GM15510 (cell line): ENCODE results near the gene PPM1J.

ENCODE experiments used
- POLR2A ChIP-seq: IDR thresholded peaks from 3 replicates; pipeline ENCODE4 v1.6.1; 2011; ENCODE audit warnings: borderline replicate concordance; ENCODE audit not compliant: insufficient read length; ENCODE audit errors: extremely low read depth

The PPM1J gene

DNA sequence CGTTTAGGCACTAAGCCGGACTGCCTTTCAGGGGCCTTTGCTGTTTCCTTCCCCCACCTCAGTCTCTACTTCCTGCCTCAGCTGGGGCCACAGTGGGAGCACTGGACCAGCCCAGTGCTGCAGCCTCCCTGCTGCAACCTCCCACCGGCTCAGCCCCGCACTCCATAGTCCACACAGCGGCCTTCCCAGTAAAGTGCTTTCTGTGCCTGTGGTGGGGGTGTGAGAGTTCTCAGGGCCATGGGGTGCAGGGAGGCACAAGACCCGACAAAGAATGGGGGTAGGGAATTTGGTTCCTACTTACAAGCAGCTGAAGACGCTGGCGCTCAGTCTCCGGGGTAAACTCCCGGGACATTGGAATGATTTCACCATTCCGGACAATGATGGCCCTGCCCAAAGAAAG is 3.5 kb downstream of the PPM1J start:
- TF ChIP-seq POLR2A = no peak

DNA sequence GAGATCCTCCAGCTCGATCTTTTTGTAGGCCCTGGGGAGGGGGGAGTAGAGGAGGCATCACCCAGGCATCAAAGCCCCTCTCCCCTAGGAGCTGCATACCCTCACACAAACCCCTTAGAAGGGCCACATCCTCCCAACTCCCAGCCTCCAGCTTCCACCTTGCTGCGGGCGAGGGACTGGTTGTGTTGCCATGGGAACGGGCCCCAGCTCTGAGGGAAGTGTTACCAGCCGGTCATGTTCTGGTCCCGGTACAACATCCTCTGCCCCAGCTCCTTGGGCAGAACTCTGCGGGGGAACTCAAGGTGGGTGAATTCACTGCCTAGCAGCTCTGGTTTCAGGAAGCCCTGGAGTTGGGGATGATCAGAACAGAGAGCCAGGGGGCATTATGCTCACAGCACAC is 4.1 kb downstream of the PPM1J start:
- no peak for TF ChIP-seq POLR2A

DNA sequence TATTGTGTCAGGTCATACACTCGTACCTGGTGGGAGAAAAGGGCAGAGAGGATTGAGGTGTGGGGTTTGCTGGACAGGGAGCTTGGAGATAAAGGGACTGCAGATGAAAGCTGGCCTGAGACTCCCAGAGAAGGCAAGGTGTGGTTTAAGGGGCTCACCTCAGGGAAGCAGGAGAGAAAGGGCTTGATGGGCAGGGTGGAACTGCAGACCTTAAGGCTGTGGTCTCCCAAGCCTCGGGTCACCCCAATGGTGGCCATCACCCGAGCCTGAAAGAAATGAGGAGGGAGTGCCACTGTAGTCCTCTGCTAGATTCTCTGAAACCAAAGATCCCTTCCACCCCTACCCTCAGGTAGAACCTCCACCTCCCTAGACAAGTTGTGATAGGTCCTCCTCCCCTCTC is 4.5 kb downstream of the PPM1J start:
- no peak for TF ChIP-seq POLR2A

DNA sequence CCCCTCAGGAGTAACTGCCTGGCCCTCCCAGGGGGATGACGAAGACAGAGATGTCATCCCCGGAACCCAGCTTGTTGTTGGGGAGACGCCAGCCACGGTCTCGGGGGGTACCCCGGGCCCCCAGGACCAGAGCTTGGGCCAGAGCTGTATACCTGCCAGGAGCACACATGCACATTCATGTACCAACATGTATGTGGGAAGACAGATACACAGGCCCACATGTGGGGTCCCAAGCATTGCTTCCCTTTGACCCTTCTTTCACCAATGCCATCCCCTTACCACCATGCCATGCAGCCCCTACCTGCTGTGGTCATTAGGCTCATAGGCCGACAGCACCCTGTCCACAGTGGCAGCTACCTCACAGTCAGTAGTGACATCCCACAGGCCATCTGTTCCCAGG is 5.0 kb downstream of the PPM1J start:
- no peak for TF ChIP-seq POLR2A

DNA sequence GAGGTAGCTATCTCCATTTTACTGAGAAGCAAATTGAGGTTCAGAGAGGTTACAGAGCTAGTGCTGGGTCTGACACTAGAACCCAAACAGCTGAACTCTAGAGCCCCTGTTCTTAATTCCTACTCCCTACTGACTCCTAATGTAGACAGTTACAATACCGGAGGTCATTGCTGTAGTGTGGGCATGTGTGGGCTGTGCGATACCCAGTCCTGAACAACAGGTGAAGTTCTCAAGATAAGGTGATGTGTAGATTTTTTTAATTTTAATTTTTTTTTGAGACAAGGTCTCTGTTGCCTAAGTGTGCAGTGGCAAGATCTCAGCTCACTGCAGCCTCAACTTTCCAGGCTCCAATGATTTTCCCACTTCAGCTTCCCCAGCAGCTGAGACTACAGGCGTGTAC is 6.6 kb downstream of the PPM1J start:
- TF ChIP-seq POLR2A = no peak

DNA sequence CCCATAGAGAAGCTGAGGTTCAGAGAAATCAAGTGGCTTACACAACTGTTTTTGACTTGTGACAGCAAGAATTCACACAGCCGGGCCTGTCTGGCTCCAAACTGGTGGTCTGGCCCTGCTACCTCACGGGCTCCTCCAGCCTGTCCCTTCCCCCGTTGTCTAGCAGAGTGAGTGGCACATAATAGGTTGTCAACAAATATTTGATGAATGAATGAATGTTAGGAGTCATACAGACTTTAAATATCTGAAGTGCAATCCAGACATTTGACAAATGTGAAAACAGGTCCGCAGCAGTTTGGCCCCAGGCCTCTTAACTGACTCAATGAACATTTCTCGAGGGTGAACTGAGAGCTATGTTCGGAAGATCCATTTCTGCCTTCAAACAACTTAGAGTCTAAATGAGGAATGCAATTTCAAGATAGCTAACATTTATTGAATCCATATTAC is 7.1 kb downstream of the PPM1J start:
- no peak for TF ChIP-seq POLR2A

DNA sequence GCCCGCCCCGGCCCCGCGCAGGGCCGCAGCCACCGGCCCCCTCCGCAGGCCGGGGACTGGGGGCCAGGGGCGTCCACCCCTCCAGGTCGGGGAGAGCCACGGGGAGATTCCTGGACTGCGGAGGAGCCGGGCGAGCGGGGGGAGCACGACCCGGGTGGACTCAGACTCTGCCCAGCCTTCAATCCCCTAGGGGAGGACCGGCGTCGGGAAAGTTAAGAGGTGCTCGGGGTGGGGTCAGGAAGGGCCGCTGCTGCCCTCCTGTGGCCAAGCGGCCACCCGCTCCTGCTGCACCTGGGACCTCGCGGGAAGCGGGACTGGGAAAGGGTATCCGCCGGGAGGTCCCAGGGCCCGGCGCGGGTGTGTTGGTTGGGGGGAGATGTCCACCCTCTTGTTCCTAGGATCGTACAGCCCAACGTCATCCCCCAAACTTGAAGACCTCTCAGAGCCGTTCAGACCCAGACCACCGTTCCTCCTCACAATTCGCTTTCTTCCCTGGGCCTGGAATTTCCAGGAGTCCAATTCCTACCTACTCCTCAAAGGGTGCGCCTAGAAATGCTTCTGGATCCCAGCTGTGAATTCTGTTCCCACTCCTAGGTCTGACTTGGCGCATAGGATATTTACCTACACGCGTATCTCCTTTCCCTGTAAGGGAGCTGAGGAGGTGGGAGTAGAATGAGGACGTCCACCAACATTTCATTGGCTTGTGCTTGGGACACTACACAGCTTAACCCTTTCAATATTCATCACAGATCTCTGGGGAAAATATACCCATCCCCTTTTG is 7.7 kb downstream of the PPM1J start:
- TF ChIP-seq POLR2A = no peak

DNA sequence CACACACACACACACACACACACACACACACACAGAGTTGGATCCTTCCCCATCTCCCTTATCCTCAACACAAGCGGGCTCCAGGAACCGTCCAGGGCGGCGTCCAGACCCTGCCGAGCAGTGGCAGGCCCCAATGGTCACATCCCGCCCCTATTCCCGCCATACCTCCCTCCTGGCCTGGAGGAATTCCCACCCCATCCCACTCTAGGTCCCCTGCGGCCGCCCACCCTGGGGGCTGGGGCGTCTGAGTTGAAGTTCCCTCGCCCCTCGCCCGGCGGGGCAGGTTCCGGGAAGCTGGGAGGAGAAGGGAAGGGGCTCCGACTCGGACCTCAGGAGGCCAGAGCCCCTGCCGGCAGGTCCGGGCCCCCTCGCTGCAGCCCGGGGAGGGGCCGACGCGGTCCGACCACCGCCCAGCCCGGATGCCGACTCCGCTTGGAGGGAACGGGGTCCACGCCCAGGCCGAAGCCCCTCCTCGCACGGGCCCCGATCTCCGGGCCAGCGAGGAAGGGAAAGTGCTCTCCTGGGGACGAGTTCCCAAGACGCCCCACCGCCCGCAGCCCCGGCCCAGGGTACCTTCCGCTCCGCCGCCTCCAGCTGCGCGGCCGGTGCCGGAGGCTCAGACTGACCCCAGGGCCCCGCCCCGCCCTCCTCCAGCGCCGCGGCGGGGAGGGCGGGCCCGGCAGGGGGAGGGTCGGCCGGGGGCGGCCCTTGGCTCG is 8.5 kb downstream of the PPM1J start, which contains the start of gene RHOC:
TSS of gene RHOC (minus strand) at position 623 of the 716 bp plus-strand sequence. CDS start 3,328 bp downstream, outside the sequence.
- TF ChIP-seq POLR2A = peak; percentile 68

DNA sequence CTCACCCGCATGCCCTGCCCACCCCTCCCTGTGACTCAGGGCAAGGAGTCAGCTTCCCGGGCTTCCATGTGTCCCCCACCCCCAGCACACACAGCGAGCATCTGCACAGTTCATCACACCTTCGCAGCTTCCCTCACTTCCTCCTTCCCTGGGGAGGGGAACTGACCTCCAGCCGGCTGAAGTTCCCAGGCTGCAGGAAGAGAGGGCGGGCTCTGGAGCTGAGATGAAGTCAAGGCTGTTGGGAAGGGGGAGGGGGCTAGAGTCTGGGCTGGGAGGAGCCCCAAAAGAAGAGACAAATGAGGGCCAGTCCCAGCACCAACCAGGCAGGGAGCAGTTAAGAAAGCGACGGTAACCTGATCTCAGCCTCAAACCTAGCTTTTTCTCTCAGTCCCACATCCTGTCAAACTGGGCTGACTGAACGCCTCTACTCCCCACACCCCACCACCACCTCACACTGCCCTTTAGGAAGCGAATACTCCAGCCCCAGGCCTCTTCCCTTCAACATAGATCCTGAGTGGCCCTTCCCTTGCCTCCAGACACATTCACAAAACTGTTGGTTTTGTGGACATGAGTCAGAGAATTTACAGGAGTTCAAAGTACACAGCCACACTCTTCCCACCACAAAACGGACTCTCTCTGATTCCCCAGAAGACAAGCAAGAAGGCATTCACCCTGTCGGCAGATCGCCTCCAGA is 10.1 kb downstream of the PPM1J start:
- TF ChIP-seq POLR2A = peak; percentile 68

DNA sequence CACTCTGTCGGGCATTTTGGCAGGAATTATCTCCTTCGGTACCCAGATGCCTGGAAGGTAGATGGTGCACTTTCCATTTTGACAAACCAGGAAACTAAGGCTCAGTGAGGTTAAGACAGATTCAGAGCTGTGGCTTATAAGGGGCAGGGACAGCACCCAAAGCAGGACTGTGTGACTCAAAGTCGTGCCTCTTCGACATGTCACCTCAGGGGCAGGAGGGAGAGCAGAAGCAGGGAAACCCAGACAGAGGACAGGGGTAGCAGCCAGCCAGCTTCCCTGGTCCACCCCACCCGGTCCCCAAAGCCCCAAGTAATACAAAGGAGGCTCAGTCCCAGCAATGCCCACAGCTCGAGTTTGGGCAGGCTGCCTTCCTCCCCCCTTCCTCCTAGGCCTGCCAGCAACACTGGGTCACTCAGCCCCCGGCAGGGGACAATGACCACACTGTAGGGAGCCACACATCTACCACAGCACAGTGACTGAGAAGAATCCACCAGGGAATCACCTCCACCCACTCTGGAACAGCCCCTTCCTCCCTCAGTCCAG is 10.7 kb downstream of the PPM1J start:
- no peak for TF ChIP-seq POLR2A

DNA sequence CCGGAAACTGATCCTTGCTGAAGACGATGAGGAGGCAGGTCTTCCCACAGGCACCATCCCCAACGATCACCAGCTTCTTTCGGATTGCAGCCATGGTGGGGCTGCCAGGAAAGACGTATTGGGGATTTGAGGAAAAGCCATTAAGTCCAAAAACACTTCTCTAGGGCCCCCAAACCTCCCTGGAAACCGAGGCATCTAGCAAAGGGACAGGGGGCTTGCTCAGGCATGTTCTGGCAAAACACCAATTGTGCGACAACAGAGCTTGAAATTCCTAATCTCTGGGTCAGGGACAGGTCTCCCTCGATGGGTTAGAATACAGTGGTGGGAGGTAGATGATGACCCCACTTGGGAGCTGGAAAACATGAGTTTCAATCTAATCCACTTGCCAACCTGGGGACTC is 11.4 kb downstream of the PPM1J start:
- TF ChIP-seq POLR2A = no peak

DNA sequence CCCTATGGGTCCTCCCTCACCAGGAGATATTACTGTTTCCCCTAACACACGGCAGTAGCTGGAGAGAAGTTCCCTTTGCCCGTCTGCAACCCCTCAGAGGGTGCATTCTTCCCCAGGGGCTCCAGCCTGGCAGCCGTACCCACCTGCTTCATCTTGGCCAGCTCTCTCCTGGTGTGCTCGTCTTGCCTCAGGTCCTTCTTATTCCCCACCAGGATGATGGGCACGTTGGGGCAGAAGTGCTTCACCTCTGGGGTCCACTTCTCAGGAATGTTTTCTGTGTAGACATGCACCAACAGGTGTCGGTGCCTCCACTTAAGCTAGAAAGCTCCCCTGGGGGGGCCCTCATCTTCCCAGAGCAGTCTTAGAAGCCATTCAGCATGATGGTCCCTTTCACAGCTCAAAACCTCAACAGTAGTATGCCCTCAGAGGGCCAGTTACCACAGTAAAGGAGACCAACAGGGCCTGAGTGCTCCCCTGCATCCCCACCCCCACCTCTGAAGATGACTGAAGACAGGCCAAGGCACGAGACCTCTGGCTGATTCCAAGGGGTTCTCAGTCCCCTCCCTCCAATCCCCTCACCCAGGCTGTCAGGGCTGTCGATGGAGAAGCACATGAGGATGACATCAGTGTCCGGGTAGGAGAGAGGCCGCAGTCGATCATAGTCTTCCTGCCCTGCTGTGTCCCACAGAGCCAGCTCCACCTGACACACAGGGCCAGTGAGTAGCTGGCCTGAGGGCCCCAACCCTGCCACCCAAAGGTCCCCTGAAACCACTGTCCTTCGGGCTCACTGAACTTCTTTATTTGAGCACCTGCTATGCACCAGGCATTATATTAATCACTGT is 12.5 kb downstream of the PPM1J start:
- TF ChIP-seq POLR2A = no peak

DNA sequence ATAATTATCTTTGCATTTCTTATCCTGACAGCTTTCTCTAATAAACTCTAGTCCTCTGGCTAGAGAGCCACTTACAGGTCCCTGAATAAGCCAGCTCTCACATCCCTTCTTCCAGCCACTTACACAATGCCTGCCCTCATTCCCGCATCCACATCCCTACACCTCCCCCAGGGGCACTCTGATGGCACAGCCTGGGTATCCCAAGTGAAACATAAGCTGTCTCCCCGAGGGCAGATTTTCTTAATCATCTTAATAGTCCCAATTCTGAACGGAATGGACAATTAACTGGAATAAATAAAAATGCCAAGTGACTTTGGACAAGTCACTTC is 13.1 kb downstream of the PPM1J start:
- TF ChIP-seq POLR2A = no peak
